ENCODE data around the gene CD200R1. TPM values are rescaled to one million over a fixed set of nuclear protein-coding genes. Genes with fewer than 3 reads are reported as not detected.

The CD200R1 gene
- total RNA-seq, 2 donors from 2014 or later = 1.8 TPM; not detected in 1

GRCh38 chr3:112889357-112889756 lies 85.5 kb downstream of the CD200R1 start:
- 46% methylated on average over 3 of the region's 3 CpGs for WGBS, 2 donors
- no peak for DNase-seq
- H3K4me1 ChIP-seq = no peaks in the 10 kb centered on the region
- H3K4me3 ChIP-seq = no peak overlapping the region
- intact Hi-C loops (cut with DNase I) = no loop called here
- no peaks in the 10 kb centered on the region for H3K27me3 ChIP-seq
- ATAC-seq = no peak
- no peaks in the 10 kb centered on the region for H3K9me3 ChIP-seq
- no peak for TF ChIP-seq CTCF (IDR thresholded peaks at IDR 0.05)
- TF ChIP-seq POLR2A (IDR thresholded peaks at IDR 0.05) = no peak
- H3K36me3 ChIP-seq (replicated peaks in 1 of 2; ENCODE audit: insufficient read depth in 1 of 2, low read depth in 2 of 2) = no peaks in the 10 kb centered on the region
- no peak overlapping the region for H3K27ac ChIP-seq

GRCh38 chr3:112888381-112889085 lies 86.4 kb downstream of the CD200R1 start:
- Histone ChIP-seq H3K4me1 (no peaks in the 10 kb centered on the region), H3K27ac (no peak overlapping the region), H3K36me3 (replicated peaks in 1 of 2; ENCODE audit: insufficient read depth in 1 of 2, low read depth in 2 of 2) (no peaks in the 10 kb centered on the region), H3K9me3 (no peaks in the 10 kb centered on the region), H3K4me3 (no peak overlapping the region), H3K27me3 (no peaks in the 10 kb centered on the region)
- ATAC-seq (no peak), DNase-seq (no peak)
- intact Hi-C loops (cut with DNase I) = no loop called here
- 42 to 48% methylated on average over 2 of the region's 2 CpGs for WGBS, 2 donors
- TF ChIP-seq POLR2A (IDR thresholded peaks at IDR 0.05) (no peak), CTCF (IDR thresholded peaks at IDR 0.05) (no peak)

- intact Hi-C loops (cut with DNase I) = no loop called here
- WGBS, 2 donors = 52 to 59% methylated on average over 2 to 4 of the region's 4 CpGs
- TF ChIP-seq CTCF (IDR thresholded peaks at IDR 0.05) (no peak), POLR2A (IDR thresholded peaks at IDR 0.05) (no peak)
Observed at GRCh38 chr3:112884678-112885290, 90.1 kb downstream of the CD200R1 start.

GRCh38 chr3:112881891-112882290 lies 93.0 kb downstream of the CD200R1 start:
- TF ChIP-seq CTCF (IDR thresholded peaks at IDR 0.05) (no peak), POLR2A (IDR thresholded peaks at IDR 0.05) (no peak)
- Histone ChIP-seq H3K4me1 (no peaks in the 10 kb centered on the region), H3K27ac (no peak overlapping the region), H3K27me3 (no peaks in the 10 kb centered on the region), H3K4me3 (no peak overlapping the region), H3K36me3 (replicated peaks in 1 of 2; ENCODE audit: insufficient read depth in 1 of 2, low read depth in 2 of 2) (no peaks in the 10 kb centered on the region), H3K9me3 (no peaks in the 10 kb centered on the region)
- ATAC-seq (no peak), DNase-seq (no peak)
- WGBS, 2 donors = 47 to 61% methylated on average over 4 of the region's 4 CpGs
- intact Hi-C loops (cut with DNase I) = no loop called here

More at GRCh38 chr3:112884678-112885290, 90.1 kb downstream of the CD200R1 start:
- H3K27me3 ChIP-seq = no peaks in the 10 kb centered on the region
- no peak overlapping the region for H3K27ac ChIP-seq
- DNase-seq (no peak), ATAC-seq (no peak)
- H3K4me3 ChIP-seq = no peak overlapping the region
- H3K4me1 ChIP-seq = no peaks in the 10 kb centered on the region
- no peaks in the 10 kb centered on the region for H3K9me3 ChIP-seq
- H3K36me3 ChIP-seq (replicated peaks in 1 of 2; ENCODE audit: insufficient read depth in 1 of 2, low read depth in 2 of 2) = no peaks in the 10 kb centered on the region

GRCh38 chr3:112875561-112875960 lies 99.3 kb downstream of the CD200R1 start:
- Histone ChIP-seq H3K4me3 (no peak overlapping the region), H3K4me1 (no peaks in the 10 kb centered on the region), H3K27ac (no peak overlapping the region), H3K36me3 (replicated peaks in 1 of 2; ENCODE audit: insufficient read depth in 1 of 2, low read depth in 2 of 2) (no peaks in the 10 kb centered on the region), H3K9me3 (no peaks in the 10 kb centered on the region), H3K27me3 (no peaks in the 10 kb centered on the region)
- intact Hi-C loops (cut with DNase I) = no loop called here
- TF ChIP-seq POLR2A (IDR thresholded peaks at IDR 0.05) = no peak
- no peak for TF ChIP-seq CTCF (IDR thresholded peaks at IDR 0.05)
- ATAC-seq = no peak
- DNase-seq = no peak
- WGBS, 2 donors = 50 to 62% methylated on average over 2 of the region's 2 CpGs
